ENCODE results near the gene KCNJ1. TPM values are rescaled to one million over a fixed set of nuclear protein-coding genes. Genes with fewer than 3 reads are reported as not detected.

The KCNJ1 gene
- total RNA-seq, 1 experiment from 2014 or later: not detected

- no peaks in the 10 kb centered on the region for H3K27me3 ChIP-seq (replicated peaks; ENCODE audit: insufficient read depth, low read depth, low read length, poor library complexity)
- H3K4me3 ChIP-seq (ENCODE audit: low read depth, low read length, poor library complexity, severe bottlenecking): no peak overlapping the region
- no TSS peak for BruUV-seq (replicated peaks)
- intact Hi-C loops (cut with micrococcal nuclease; ENCODE audit: unreplicated experiment): no loop called here
- TF ChIP-seq EZH2 (IDR thresholded peaks at IDR 0.05; ENCODE audit: borderline replicate concordance, low read depth, low read length, poor library complexity, severe bottlenecking): no peak
- no peak for TF ChIP-seq CTCF (conservative IDR thresholded peaks at IDR 0.05; ENCODE audit: low read depth, low read length)
- CTCF ChIA-PET: interaction anchor here (0.5 kb wide), 1 partner anchor 432 kb away, joined by 3 read pairs; no protein-coding TSS in a partner anchor
- H3K36me3 ChIP-seq (ENCODE audit: insufficient read depth, low read length, poor library complexity, severe bottlenecking): no peaks in the 10 kb centered on the region
- H3K9me3 ChIP-seq (ENCODE audit: low read depth, low read length, poor library complexity, severe bottlenecking): no peaks in the 10 kb centered on the region
- no peak overlapping the region for H3K27ac ChIP-seq (ENCODE audit: low read depth, low read length, poor library complexity, severe bottlenecking)
- peaks cover 6% of the 10 kb centered on the region for H3K4me1 ChIP-seq (ENCODE audit: insufficient read depth, low read length, poor library complexity, severe bottlenecking)
- DNase-seq (ENCODE audit: low spot score): no peak
- POLR2A ChIA-PET (ENCODE audit: low non-redundant PET): interaction anchor here (0.6 kb wide), 1 partner anchor 67 kb away, joined by 6 read pairs; no protein-coding TSS in a partner anchor
Observed at GRCh38 chr11:128901653-128902514, 34.8 kb upstream of the KCNJ1 start.

GRCh38 chr11:128900468-128900867 is 33.4 kb upstream of the KCNJ1 start:
- POLR2A ChIA-PET (ENCODE audit: low non-redundant PET): no interaction called here
- no peaks in the 10 kb centered on the region for H3K27me3 ChIP-seq (replicated peaks; ENCODE audit: insufficient read depth, low read depth, low read length, poor library complexity)
- intact Hi-C loops (cut with micrococcal nuclease; ENCODE audit: unreplicated experiment): no loop called here
- CTCF ChIA-PET: no interaction called here
- no peaks in the 10 kb centered on the region for H3K9me3 ChIP-seq (ENCODE audit: low read depth, low read length, poor library complexity, severe bottlenecking)
- H3K27ac ChIP-seq (ENCODE audit: low read depth, low read length, poor library complexity, severe bottlenecking): no peak overlapping the region
- H3K36me3 ChIP-seq (ENCODE audit: insufficient read depth, low read length, poor library complexity, severe bottlenecking): no peaks in the 10 kb centered on the region
- no peak overlapping the region for H3K4me3 ChIP-seq (ENCODE audit: low read depth, low read length, poor library complexity, severe bottlenecking)
- no peak for DNase-seq (ENCODE audit: low spot score)
- no peak for TF ChIP-seq CTCF (conservative IDR thresholded peaks at IDR 0.05; ENCODE audit: low read depth, low read length)
- no peak for TF ChIP-seq EZH2 (IDR thresholded peaks at IDR 0.05; ENCODE audit: borderline replicate concordance, low read depth, low read length, poor library complexity, severe bottlenecking)
- H3K4me1 ChIP-seq (ENCODE audit: insufficient read depth, low read length, poor library complexity, severe bottlenecking): peaks cover 6% of the 10 kb centered on the region
- no TSS peak for BruUV-seq (replicated peaks)

GRCh38 chr11:128898580-128899344 is 31.7 kb upstream of the KCNJ1 start:
- Histone ChIP-seq H3K9me3 (ENCODE audit: low read depth, low read length, poor library complexity, severe bottlenecking) (no peaks in the 10 kb centered on the region), H3K4me1 (ENCODE audit: insufficient read depth, low read length, poor library complexity, severe bottlenecking) (no peaks in the 10 kb centered on the region), H3K27me3 (replicated peaks; ENCODE audit: insufficient read depth, low read depth, low read length, poor library complexity) (no peaks in the 10 kb centered on the region), H3K27ac (ENCODE audit: low read depth, low read length, poor library complexity, severe bottlenecking) (no peak overlapping the region), H3K4me3 (ENCODE audit: low read depth, low read length, poor library complexity, severe bottlenecking) (no peak overlapping the region), H3K36me3 (ENCODE audit: insufficient read depth, low read length, poor library complexity, severe bottlenecking) (no peaks in the 10 kb centered on the region)
- no peak for TF ChIP-seq EZH2 (IDR thresholded peaks at IDR 0.05; ENCODE audit: borderline replicate concordance, low read depth, low read length, poor library complexity, severe bottlenecking)
- no peak for TF ChIP-seq CTCF (conservative IDR thresholded peaks at IDR 0.05; ENCODE audit: low read depth, low read length)
- DNase-seq (ENCODE audit: low spot score): no peak
- intact Hi-C loops (cut with micrococcal nuclease; ENCODE audit: unreplicated experiment): no loop called here
- ChIA-PET CTCF (no interaction called here), POLR2A (ENCODE audit: low non-redundant PET) (no interaction called here)
- BruUV-seq (replicated peaks): no TSS peak

All from A673 (cell line).